ENCODE measurements around the gene SPDYE2.
"Not testable (repeated sequence)": the region's sequence is repeated elsewhere in the genome, so short reads cannot be mapped to it uniquely, and the experiment has no call there.

SPDYE2 gene

DNA sequence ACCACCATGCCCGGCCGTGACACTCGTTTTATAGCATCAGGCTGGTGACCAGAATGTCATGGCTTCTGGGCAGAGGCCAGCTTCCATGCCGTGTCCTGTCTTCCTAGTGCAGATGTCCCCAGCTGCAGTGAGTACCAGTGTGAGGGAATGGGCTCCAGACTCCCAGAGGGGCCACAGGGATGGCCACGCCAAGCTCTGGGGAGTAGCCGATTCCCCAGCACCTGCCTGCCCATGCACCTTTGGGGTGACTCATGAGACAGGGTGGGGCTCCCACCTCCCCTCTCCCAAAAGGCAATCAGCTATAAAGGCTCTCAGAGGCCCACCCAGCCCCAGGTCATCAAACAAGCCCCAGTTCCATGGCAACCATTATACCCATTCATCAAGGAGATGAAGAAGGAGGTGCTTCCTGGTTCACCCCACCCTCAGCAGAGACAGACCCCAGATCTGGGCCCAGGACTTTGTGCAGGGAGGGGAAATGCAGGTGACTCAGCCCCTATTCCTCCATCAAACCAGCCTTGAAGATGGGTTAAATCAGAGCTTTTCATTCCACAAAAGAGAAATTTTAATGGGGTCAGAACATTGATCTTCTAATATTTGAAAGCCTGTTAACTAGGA is at the start of gene SPDYE2:
Gene SPDYE2 (plus strand): TSS at position 419 of the 615 bp plus-strand sequence. CDS start 2,030 bp downstream, outside the sequence.
- DNase-seq: not testable (repeated sequence)

DNA sequence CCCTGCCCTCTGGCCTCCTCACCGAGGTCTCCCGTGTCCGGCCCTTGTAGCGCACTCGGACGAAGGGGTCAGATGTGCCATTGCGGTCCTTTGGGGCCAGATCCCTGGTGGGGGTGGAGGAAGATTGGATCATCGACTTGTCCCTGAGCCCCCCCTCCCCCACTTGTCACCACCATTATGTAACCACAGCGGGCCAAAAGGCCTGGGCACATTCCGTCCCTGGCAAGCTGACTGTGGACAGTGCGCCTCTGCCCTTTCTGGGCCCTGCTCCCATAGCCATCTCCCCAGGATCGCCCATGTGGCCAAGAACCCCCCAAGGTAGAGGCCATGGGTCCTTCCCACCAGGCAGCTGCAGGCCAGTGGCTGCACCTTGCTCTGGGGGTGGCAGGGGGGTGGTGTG is 47.9 kb upstream of the SPDYE2 start:
- not testable (repeated sequence) for DNase-seq

DNA sequence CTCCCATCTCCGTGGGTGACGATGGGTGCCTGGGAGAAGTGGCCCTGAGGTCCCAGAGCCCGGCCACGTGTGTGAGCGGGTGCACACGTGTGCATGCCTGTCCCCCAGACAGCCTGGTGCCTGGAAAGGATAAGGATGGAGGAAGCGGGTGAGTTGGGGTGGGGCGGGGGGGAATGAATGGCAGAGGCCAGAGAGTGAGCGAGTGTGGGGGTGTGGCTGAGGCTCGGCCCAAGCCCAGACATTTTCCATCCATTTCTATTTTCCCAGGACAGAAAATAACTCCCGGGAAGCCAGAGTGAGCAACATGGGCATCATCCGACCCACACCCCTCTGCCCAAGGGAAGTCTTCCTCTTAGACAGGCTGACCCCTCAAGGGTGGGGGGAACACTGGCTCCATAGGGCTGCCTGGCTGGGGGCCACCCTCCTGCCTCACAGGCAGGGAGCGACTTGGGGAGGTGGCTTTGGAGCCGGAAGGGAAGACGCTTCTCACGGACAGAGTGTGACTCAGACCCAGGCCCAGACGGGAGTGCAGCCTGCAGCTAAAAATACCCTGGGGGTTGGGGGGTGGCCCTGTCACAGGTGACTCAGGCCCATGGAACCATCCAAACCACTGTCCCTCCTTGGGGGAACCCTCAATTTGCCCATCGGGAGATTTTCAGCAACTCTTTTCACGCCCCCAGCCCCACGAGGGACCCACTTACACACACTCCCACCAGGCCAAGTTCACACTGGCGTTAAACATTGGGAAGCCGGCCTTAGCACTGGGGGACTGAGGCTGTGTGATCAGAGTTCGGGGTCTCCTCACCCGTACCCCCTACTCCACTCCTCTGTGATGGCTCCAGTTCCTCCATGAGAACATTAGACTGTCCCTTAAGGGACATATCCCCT is 45.5 kb upstream of the SPDYE2 start:
- DNase-seq: not testable (repeated sequence)

DNA sequence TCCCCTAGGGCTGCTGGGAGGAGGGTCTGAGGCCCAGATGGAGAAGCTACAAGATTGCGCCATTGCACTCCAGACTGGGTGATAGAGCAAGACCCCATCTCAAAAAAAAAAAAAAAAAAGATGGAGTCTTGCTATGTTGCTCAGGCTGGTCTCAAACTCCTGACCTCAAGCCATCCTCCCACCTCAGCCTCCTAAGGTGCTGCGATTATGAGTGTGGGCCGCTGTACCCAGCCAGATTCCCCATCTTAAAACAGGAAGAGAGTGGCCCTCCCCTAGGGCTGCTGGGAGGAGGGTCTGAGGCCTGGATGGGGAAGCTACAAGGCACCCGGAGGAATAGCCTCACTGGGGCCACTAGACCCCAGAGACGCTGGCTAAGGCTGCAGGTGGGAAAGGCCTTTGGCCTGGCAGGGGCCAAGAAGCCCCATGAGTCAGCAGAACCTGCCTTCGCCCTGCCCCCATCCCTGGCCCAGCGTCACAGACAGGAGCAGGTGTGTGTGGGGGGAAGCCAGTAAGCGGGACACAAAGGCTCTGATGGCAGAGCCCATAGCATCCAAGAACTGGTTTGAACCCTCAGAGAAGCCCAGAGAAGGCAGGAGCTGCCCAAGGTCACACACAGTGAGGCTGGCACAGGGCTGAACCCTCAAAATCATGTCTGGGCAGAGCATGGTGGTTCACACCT is 43.5 kb upstream of the SPDYE2 start:
- not testable (repeated sequence) for DNase-seq

DNA sequence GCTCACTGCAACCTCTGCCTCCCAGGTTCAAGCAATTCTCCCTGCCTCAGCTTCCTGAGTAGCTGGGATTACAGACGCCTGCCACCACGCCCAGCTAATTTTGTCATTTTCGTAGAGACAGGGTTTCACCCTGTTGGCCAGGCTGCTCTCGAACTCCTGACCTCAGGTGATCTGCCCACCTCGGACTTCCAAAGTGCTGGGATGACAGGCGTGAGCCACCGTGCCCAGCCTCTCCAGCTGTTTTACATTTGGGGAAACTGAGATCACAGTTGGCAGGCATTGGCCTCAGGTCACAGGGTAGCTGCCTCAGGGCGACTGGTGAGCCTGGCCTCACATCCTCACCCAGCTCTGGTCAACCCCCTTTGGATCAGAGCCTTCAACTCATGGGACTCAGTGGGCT is 40.5 kb upstream of the SPDYE2 start:
- DNase-seq: not testable (repeated sequence)

DNA sequence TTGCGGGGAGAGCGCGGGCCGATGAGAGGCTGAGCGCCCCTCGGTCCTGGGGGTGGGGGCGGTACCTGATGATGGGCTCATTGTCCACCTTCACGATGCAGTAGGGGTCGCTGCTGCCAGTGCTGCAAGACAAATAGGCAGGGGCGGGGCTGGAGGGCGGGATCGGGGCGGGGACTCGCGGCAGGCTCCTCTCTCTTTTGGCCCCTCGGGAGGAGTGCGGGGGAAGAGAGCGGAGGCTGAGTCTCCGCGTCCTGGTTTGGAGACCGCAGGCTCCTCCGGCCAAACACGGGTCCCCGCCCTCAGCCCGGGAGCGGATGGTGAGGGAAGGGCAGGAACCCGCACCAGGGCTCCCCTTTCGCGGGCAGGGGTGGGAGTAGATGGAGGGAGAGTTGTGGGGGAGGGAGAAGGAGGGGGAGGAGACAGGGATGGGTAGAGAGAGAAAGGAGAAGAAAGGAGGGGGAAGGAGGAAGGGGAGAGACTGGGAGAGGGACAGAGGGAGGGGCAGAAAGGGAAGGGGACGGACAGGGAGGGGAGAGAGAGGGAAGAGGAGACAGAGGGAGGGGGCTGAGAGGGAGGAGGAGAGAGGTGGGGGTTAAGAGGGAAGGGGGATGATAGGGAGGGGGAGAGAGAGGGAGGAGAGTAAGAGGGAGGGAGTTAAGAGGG is 39.0 kb upstream of the SPDYE2 start:
- not testable (repeated sequence) for DNase-seq

GRCh38 chr7:102512642-102513221 is 38.3 kb upstream of the SPDYE2 start:
- not testable (repeated sequence) for DNase-seq

- not testable (repeated sequence) for DNase-seq
Measured at GRCh38 chr7:102514881-102515721, 35.9 kb upstream of the SPDYE2 start.

DNA sequence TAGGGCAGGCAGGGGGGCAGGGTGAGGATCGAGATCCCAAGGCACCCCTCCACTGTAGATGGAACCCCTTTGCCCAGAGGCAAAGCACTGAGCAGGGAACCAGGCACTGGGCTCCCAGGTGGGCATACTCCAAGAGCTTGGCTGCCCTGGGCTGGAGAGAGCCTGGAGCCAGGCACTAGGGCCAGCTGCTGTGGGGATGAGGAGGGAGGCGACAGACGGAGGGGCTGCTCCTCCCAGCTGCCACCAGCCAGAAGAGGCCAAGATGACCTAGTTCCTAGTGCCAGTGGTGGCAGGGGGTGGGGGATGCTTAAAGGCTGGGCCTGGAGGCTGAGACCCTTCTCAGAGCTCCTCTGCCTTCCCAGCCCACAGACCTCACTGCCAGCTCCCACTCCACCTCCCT is 35.1 kb upstream of the SPDYE2 start:
- DNase-seq: not testable (repeated sequence)

- not testable (repeated sequence) for DNase-seq
Measured at GRCh38 chr7:102516951-102517350, 34.1 kb upstream of the SPDYE2 start.

DNA sequence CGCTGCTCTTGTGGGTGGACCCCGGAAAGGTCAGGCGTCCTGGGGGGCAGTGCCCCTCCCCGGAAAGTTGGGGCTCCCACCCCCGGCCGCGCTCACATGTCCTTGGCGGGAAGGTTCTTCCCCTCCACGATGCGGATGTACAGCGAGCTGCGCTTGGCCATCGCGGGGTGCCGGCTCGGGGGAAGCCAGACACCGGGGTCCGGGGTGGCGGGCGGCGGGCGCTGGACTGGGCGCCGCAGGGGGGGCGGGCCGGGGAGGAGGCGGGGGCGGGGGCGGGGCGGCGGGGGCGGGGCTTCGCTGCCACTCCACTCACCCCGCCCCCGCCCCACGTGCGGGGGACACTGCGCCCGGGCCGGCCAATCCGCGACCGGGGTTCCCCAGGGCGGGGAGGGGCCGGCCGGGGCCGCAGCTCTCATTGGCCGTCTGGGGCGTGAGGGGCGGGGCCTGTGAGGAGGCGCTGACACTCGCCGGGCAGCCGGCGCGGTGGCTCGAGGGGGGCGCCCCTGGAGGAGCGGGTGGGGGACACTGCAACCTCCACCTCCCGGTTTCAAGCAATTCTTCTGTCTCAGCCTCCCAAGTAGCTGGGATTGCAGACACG is 33.4 kb upstream of the SPDYE2 start, which contains the start of gene RASA4B:
Gene RASA4B (minus strand): TSS at position 228 of the 598 bp plus-strand sequence. CDS start 67 bp downstream, at position 161.
- DNase-seq: not testable (repeated sequence)

- DNase-seq: not testable (repeated sequence)
Measured at GRCh38 chr7:102520797-102521196, 30.2 kb upstream of the SPDYE2 start.

GRCh38 chr7:102524803-102525202 is 26.2 kb upstream of the SPDYE2 start:
- DNase-seq: not testable (repeated sequence)

DNA sequence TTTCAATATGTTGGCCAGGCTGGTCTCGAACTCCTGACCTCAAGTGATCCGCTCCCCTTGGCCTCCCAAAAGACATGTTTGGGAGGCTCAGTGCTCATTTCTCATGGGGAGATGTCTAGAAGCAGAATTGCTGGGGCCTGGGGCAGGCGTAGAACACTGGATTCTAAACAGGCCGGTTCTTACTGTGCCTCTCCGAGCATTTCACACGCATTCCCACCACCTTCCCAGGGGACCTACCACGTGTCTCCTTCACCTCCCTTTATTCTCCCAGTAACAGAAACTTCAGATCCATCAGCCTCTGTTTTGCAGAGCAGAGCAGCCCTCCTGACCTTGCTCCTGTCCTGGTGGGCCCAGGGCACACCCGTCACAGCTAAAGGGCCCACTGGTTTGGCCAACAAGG is 23.8 kb upstream of the SPDYE2 start:
- not testable (repeated sequence) for DNase-seq

GRCh38 chr7:102527822-102528793 is 22.9 kb upstream of the SPDYE2 start:
- DNase-seq: not testable (repeated sequence)

GRCh38 chr7:102531583-102531982 is 19.4 kb upstream of the SPDYE2 start:
- not testable (repeated sequence) for DNase-seq

DNA sequence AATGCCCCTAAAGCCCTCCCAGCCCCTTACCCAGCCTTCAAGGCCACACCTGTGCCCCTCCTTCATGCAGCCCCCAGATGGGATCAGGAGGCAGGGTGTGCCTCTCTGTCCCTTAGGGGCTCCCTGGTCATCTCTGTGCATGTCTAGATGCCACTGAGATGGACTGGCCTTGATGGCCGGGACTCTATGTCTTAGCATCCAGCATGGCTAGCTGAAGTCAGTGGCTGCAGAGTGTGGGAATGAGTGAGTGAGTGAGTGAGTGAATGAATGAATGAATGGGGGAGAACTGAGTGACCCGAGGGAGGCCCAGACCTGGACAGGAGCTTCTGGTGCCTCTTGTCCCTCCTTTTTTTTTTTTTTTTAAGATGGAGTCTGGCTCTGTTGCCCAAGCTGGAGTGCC is 18.9 kb upstream of the SPDYE2 start:
- DNase-seq: not testable (repeated sequence)

DNA sequence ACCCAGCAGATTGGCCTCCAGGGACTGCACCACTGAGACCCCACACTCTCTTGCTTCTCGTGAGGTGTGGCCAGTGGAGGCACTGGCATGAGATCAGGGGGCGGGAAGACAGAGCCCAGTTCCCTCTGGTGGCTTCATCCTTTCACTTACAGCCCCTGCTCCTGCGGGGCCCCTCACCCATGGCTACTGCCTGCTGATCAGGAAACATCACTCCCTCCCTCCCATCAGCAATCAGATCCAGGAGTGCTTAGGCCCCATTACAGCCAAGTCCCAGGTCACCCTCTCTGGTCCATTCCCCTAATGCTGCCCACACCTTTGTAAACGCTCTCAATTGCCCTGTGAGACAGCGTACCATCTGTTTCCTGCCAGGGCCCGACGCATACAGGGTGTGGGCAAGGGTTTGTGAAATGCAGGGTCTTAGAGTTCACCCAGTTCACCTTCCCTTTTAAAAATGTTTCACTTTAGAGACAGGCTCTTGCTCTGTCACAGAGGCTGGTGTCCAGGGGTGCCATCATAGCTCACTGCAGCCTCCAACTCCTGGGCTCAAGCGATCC is 15.9 kb upstream of the SPDYE2 start:
- DNase-seq: not testable (repeated sequence)

DNA sequence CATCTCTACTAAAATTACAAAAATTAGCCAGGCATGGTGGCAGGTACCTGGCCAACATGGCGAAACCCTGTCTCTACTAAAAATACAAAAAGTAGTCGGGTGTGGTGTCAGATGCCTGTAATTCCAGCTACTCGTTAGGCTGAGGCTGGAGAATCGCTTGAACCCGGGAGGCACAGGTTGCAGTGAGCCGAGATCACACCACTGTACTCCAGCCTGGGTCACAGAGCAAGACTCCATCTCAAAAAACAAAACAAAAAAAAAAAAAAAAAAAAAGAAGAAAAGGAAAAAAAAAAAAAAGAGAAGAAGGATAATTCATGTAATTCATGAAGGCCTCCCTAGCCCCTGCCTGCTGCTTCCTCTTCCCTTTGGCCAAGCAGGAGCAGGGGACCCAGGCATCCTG is 10.4 kb upstream of the SPDYE2 start:
- not testable (repeated sequence) for DNase-seq

All from NCI-H524 treated with DMSO at 0.1 percent for 48 hours (cell line).